ENCODE results near the gene NFAT5. TPM values are rescaled to one million over a fixed set of nuclear protein-coding genes. Genes with fewer than 3 reads are reported as not detected.

The NFAT5 gene
- total RNA-seq, 2 experiments from 2014 or later, result 6.7 to 29.7 TPM

GRCh38 chr16:69610356-69610755 lies 44.6 kb downstream of the NFAT5 start:
- no peak overlapping the region for H3K4me2 ChIP-seq (ENCODE audit: low read length)
- H3K27ac ChIP-seq (ENCODE audit: low read depth, low read length, poor library complexity, severe bottlenecking), result no peak overlapping the region
- no TSS peak for BruUV-seq (replicated peaks)
- no peaks in the 10 kb centered on the region for H3K9me2 ChIP-seq (ENCODE audit: insufficient read depth, low read length)
- H3K4me3 ChIP-seq (ENCODE audit: low read depth, low read length, poor library complexity, severe bottlenecking), result no peak overlapping the region
- TF ChIP-seq EZH2phosphoT487 (IDR thresholded peaks at IDR 0.05; ENCODE audit: borderline replicate concordance, low read depth, low read length) (no peak), CTCF (conservative IDR thresholded peaks at IDR 0.05; ENCODE audit: low read length) (no peak)
- H3K79me2 ChIP-seq (ENCODE audit: insufficient read depth, low read depth, low read length), result peaks cover 12% of the 10 kb centered on the region; the same call in 1 of the 2 replicates
- ChIA-PET POLR2A (interaction anchor here (0.6 kb wide), 2 partner anchors 31 to 462 kb away, joined by 3 read pairs; no protein-coding TSS in a partner anchor), CTCF (ENCODE audit: unreplicated experiment) (no interaction called here)
- H3K4me1 ChIP-seq (ENCODE audit: insufficient read depth, low read length, poor library complexity, severe bottlenecking), result peaks cover 2% of the 10 kb centered on the region
- H3K9me3 ChIP-seq (ENCODE audit: low read length), result no peaks in the 10 kb centered on the region
- H3K36me3 ChIP-seq (ENCODE audit: insufficient read depth, low read length), result peaks cover 5% of the 10 kb centered on the region; the same call in 1 of the 2 replicates
- H2AFZ ChIP-seq (ENCODE audit: low read length), result no peak overlapping the region
- peaks cover 6% of the 10 kb centered on the region; the same call in 1 of the 2 replicates for H4K20me1 ChIP-seq (ENCODE audit: insufficient read depth, low read length)
- intact Hi-C loops (cut with micrococcal nuclease; ENCODE audit: unreplicated experiment), result no loop called here
- no peak for DNase-seq (ENCODE audit: low spot score)

- intact Hi-C loops (cut with micrococcal nuclease; ENCODE audit: unreplicated experiment), result no loop called here
- no peaks in the 10 kb centered on the region for H3K9me3 ChIP-seq (ENCODE audit: low read length)
- BruUV-seq (replicated peaks), result no TSS peak
- TF ChIP-seq CTCF (conservative IDR thresholded peaks at IDR 0.05; ENCODE audit: low read length) (no peak), EZH2phosphoT487 (IDR thresholded peaks at IDR 0.05; ENCODE audit: borderline replicate concordance, low read depth, low read length) (no peak)
- peaks cover 2% of the 10 kb centered on the region for H3K4me1 ChIP-seq (ENCODE audit: insufficient read depth, low read length, poor library complexity, severe bottlenecking)
- DNase-seq (ENCODE audit: low spot score), result no peak
- H3K79me2 ChIP-seq (ENCODE audit: insufficient read depth, low read depth, low read length), result peaks cover 12% of the 10 kb centered on the region; the same call in 1 of the 2 replicates
- POLR2A ChIA-PET, result interaction anchor here (0.6 to 1.5 kb wide), 4 partner anchors 9 to 461 kb away, joined by 3 to 9 read pairs (median 4); no protein-coding TSS in a partner anchor
- H3K4me2 ChIP-seq (ENCODE audit: low read length), result no peak overlapping the region
- no peak overlapping the region for H3K4me3 ChIP-seq (ENCODE audit: low read depth, low read length, poor library complexity, severe bottlenecking)
- CTCF ChIA-PET (ENCODE audit: unreplicated experiment), result no interaction called here
- peaks cover 6% of the 10 kb centered on the region; the same call in 1 of the 2 replicates for H4K20me1 ChIP-seq (ENCODE audit: insufficient read depth, low read length)
- H3K9me2 ChIP-seq (ENCODE audit: insufficient read depth, low read length), result no peaks in the 10 kb centered on the region
- H2AFZ ChIP-seq (ENCODE audit: low read length), result no peak overlapping the region
- H3K36me3 ChIP-seq (ENCODE audit: insufficient read depth, low read length), result peaks cover 5% of the 10 kb centered on the region; the same call in 1 of the 2 replicates
- no peak overlapping the region for H3K27ac ChIP-seq (ENCODE audit: low read depth, low read length, poor library complexity, severe bottlenecking)
These were observed 45.4 kb downstream of the NFAT5 start for GRCh38 chr16:69611103-69611640.
